D341Med (cell line): ENCODE measurements around the gene RAB26.
A peak's percentile ranks its signal among the peaks of the same experiment; 100 is the strongest.
"Not testable (repeated sequence)": the region's sequence is repeated elsewhere in the genome, so short reads cannot be mapped to it uniquely, and the experiment has no call there.

Experiments used
- DNase-seq: peaks from one replicate; pipeline ENCODE4 v3.0.0; 2012; ENCODE audit warnings: low spot score

Gene RAB26

DNA sequence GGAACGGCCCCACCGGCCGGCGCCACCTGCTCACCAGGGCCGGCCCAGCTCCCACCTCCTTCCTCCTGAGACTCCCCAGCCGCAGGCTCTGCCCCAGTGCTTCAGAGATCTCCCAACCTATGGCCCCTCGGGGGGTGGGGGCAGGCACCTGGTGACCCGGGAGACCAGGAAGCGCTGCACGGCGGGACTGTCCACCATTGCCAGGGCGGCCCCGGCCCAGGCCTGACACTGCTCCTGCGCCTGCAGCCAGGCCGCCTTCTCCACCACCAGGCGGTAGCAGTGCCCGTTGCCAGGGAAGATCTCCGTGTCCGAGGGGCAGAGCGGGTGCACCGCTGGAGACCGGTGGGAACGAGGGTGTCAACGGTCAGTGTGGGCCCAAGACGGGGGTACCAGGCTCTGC is 31.1 kb upstream of the RAB26 start:
- DNase-seq, result not testable (repeated sequence)

DNA sequence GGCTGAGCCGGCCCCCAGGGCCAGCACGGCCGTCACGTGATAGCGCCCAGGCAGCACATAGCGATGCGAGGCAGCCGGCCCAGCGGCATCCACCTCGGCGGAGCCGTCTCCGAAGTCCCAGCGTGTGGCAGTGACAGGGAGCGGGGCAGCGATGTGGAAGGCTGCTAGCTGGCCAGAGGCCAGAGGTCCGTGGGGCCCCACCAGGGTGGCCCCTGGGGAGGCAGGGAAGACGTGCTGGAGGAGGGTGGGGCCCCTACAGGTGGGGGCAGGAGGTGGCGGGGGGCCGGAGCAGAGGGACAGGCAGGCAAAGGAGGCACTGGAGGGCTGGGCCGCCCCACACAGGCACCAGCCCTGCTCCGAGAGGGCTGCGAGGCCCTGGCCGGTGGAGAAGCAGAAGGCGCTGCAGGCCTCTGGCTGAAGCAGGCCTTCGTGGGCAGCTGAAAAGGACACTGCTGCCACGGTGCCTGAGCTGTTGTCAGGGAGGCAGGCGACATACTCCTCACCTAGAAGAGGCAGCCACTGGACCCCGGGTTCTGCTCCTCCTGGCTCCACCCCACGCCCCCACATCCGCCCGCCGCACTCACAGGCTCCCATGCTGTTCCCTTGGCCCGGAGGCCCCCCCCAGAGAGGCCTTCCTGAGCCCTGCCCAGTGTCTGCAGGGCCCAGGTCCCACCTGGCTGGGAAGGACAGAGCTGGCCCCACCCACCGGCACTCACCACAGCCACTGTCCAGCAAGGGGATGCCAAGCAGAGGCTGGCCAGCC is 30.3 kb upstream of the RAB26 start:
- DNase-seq, result not testable (repeated sequence)

- not testable (repeated sequence) for DNase-seq
Measured at GRCh38 chr16:2121325-2121724, 27.1 kb upstream of the RAB26 start.

DNA sequence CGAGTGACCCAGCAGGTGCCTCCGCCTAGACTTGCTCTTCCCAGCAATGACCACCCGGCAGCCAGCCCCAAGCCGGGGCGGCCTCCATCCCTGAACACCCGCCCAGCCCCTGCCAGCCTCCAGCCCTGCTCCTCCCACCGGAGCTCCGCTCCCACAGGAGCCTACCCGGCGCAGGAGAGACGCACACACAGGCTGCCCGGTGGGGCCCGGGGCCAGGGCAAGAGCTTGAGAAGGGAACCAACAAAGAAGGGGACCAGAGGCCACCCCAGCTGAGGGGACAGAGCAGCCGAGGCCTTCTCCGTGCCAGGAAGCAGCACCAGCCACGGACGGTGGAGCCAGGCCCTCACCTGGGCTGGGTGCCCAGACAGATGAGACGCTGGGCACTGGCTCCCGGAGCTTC is 26.6 kb upstream of the RAB26 start:
- DNase-seq, result no peak

DNA sequence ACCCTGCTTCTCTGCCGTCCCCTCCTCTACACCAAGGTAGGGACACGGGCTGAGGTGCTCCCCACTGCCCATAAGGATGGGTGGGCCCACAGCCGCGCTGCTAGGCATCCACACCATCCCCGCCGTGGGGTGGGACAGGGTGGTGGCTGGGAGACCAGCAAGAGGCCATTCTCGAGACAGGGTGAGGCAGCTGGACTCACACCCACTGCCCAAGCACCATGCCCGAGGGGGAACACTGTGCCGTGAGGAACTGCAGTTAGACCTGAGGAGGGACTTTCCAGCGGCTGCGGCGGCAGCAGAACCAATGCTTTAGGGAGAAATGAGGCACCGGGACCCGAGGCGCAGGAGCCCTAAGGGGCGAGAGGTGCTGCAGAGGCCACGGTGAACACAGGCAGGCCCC is 26.0 kb upstream of the RAB26 start:
- DNase-seq, result no peak

- not testable (repeated sequence) for DNase-seq
Measured at GRCh38 chr16:2122934-2123683, 25.3 kb upstream of the RAB26 start.

- not testable (repeated sequence) for DNase-seq
Measured at GRCh38 chr16:2123706-2124376, 24.6 kb upstream of the RAB26 start.

DNA sequence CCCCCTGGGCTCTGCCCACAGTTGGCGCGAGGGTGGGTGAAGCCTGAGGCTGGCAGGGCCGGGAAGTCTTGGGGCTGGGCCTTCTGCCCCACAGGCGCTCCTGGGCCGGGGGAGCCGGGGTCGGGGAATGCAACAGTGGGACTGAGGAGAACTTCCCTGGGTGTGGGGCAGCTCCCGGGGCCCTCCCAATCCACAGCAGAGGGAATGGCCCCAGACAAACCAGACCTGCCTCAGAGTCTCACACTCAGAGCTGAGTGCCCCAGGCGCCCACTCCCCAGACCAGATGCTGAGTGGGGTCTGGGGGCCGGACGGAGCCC is 24.1 kb upstream of the RAB26 start:
- not testable (repeated sequence) for DNase-seq

- DNase-seq, result not testable (repeated sequence)
Measured at GRCh38 chr16:2124694-2125444, 23.6 kb upstream of the RAB26 start.

DNA sequence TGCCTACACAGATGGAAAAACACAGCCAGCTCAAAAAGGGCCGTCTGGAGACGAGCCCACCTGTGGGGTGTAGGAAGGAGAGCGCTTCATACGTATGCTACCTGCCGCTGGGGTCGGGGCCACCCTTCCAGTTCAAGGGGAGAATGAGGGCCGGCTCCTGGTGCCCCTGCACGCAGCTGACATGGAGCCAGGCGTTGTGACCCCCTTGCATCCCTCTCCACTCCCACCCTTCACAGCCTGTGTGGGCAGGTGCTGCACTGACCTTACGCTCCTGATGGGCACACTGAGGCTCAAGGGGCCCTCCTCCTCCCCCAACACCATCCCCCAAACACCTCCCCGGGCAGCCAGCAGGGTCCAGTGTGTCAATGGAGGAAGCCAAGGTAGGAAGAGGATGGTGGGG is 22.8 kb upstream of the RAB26 start:
- DNase-seq, result not testable (repeated sequence)

- not testable (repeated sequence) for DNase-seq
Measured at GRCh38 chr16:2126161-2126743, 22.2 kb upstream of the RAB26 start.

DNA sequence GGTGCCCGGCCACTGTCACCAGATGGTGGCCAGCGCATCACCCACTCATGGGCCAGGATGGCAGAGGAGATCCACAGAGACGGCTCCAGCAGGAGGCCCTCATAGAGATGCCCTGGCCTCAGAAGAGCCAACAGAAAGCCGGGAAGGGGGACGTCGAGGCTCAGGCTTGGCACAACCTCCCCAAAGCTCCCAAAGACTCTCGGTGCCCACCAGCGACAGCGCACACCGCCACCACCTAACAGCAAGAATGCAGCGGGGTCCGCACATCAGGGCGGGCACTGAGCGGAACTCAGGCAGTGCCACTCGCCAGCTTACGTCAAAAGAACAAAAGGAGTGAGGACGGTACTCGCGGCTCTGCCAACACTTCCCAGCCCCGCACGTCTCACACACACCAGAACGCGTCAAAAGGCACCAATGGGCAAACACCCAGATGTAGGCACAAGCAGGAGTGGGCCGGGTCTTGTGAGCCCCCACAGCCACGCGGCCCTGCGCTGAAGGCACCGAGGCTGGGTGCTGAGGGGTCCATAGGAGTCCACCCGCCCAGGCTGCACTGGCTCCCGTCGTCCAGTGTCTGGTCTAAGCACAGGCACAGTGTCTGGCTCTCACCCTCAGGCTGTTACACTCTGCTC is 21.4 kb upstream of the RAB26 start:
- DNase-seq, result not testable (repeated sequence)

- DNase-seq, result not testable (repeated sequence)
Measured at GRCh38 chr16:2127630-2128280, 20.7 kb upstream of the RAB26 start.

- not testable (repeated sequence) for DNase-seq
Measured at GRCh38 chr16:2129251-2129650, 19.2 kb upstream of the RAB26 start.

- not testable (repeated sequence) for DNase-seq
Measured at GRCh38 chr16:2129890-2130447, 18.5 kb upstream of the RAB26 start.

- not testable (repeated sequence) for DNase-seq
Measured at GRCh38 chr16:2133797-2134196, 14.6 kb upstream of the RAB26 start.

DNA sequence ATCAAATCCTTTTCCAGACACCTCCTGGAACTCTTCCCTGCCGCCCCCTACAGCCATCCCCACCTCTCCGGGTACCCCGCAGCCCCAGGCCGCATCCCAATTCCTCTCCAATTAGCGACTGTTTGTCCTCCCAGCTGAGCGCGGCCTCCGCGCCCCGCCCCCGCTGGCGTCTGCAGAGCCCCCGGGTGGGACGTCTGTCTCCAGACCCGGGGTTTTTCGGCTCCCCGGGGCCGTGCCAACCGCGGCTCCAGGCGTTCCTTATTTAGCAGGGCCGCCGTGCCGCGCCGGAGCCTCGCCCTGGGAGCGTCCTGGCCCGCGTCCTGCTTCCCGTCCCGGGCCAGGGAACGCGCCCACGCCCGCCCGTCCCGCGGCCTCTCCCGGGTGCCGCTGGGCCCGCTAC is 13.4 kb upstream of the RAB26 start:
- not testable (repeated sequence) for DNase-seq

- DNase-seq, result peak; percentile 68
Measured at GRCh38 chr16:2135770-2136490, 12.5 kb upstream of the RAB26 start, which contains the start of gene PKD1. Gene PKD1 (minus strand): TSS chr16:2135898. CDS start chr16:2135689, 209 bp downstream.
